A673 (cell line): ENCODE results near the gene NRG3. TPM values are rescaled to one million over a fixed set of nuclear protein-coding genes. Genes with fewer than 3 reads are reported as not detected.

Experiments used
- BruUV-seq: library from RNA; stranded (reverse); fragments of 400-500 nt; replicated peaks from 2 replicates; lab custom pipeline; 2021; lab: Mats Ljungman, UMichigan
- CTCF ChIA-PET: fragments of 300-600 bp; sonication (Branson Sonifier 250); formaldehyde crosslinking; loops from one replicate; lab custom pipeline; 2022; ENCODE audit warnings: antibody characterized with exemption; lab: Charles Lee
- POLR2A ChIA-PET: fragments of 300-600 bp; sonication (Branson Sonifier 250); formaldehyde crosslinking; loops from one replicate; lab custom pipeline; 2022; ENCODE audit warnings: antibody characterized with exemption; ENCODE audit not compliant: low non-redundant PET; lab: Charles Lee
- DNase-seq: peaks from one replicate; pipeline ENCODE4 v3.0.0-alpha.2; 2015; ENCODE audit warnings: low spot score
- H3K27ac ChIP-seq: fragments of 200-600 bp; sonication (generic); 2 replicates; pipeline ENCODE4 v1.5.1; 2016; ENCODE audit warnings: mixed run types, low read depth, mild to moderate bottlenecking, mixed read lengths, antibody characterized with exemption, low read length; ENCODE audit not compliant: poor library complexity, severe bottlenecking
- H3K27me3 ChIP-seq: fragments of 200-600 bp; sonication (generic); replicated peaks from 2 replicates; pipeline ENCODE4 v1.6.1; 2017; ENCODE audit warnings: mixed run types, low read depth, mild to moderate bottlenecking, mixed read lengths, antibody characterized with exemption, low read length; ENCODE audit not compliant: insufficient read depth, poor library complexity
- H3K36me3 ChIP-seq: fragments of 200-600 bp; sonication (generic); 2 replicates; pipeline ENCODE4 v1.6.1; 2016; ENCODE audit warnings: mixed run types, mild to moderate bottlenecking, mixed read lengths, antibody characterized with exemption, low read length; ENCODE audit not compliant: insufficient read depth, poor library complexity, severe bottlenecking
- H3K4me1 ChIP-seq: fragments of 200-600 bp; sonication (generic); 2 replicates; pipeline ENCODE4 v1.6.1; 2017; ENCODE audit warnings: mixed run types, mild to moderate bottlenecking, mixed read lengths, antibody characterized with exemption, low read length; ENCODE audit not compliant: insufficient read depth, poor library complexity, severe bottlenecking
- H3K4me3 ChIP-seq: fragments of 200-600 bp; sonication (generic); 2 replicates; pipeline ENCODE4 v1.5.1; 2016; ENCODE audit warnings: low read depth, mixed run types, mild to moderate bottlenecking, mixed read lengths, low read length; ENCODE audit not compliant: poor library complexity, severe bottlenecking
- H3K9me3 ChIP-seq: fragments of 200-600 bp; sonication (generic); 2 replicates; pipeline ENCODE4 v1.6.1; 2016; ENCODE audit warnings: mixed run types, low read depth, mild to moderate bottlenecking, mixed read lengths, antibody characterized with exemption, low read length; ENCODE audit not compliant: poor library complexity, severe bottlenecking
- EZH2 ChIP-seq: fragments of 200-600 bp; sonication (generic); IDR thresholded peaks from 2 replicates; pipeline ENCODE4 v1.6.1; 2017; ENCODE audit warnings: borderline replicate concordance, low read depth, mild to moderate bottlenecking, mixed read lengths, antibody characterized with exemption, low read length; ENCODE audit not compliant: poor library complexity, severe bottlenecking
- intact Hi-C: fragments of 100-400 bp; cut with micrococcal nuclease; formaldehyde crosslinking; loops from one replicate; pipeline ENCODE4 v1.10.0; 2022; ENCODE audit not compliant: unreplicated experiment
- total RNA-seq: library from RNA; stranded (reverse); gene quantifications from 2 replicates; pipeline ENCODE4 v1.2.3, GENCODE V29; 2021
- TF ChIP-seq, protein P1 (sequence below): fragments of 300-800, 200-600 bp; sonication (generic); conservative IDR thresholded peaks from 2 replicates; pipeline ENCODE4 v1.5.1; 2017; ENCODE audit warnings: low read depth, mild to moderate bottlenecking, antibody characterized with exemption, low read length, moderate library complexity, mixed read lengths

Gene NRG3
- total RNA-seq, 1 experiment from 2014 or later: not detected

DNA sequence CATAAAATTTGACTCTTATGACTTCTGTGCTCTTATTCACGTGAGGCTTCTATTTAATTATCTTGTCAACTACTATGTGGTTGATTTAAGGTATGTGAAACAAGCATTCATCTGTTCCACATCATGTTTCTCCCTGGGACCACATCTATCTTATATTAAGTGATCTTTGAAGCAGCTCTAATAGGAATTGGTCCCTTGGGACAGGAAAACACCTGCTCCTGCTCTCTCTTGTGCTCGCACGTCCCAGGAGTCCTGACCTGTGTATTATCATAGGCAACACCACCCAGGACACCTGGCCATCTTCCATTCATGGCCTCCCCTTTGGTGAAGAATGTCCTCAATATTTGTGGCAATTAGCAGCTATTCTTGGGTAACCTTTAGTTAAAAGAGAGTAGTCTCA, 269.2 kb downstream of the NRG3 start:
- Histone ChIP-seq H3K4me3 (no peak overlapping the region), H3K4me1 (no peaks in the 10 kb centered on the region), H3K27ac (no peak overlapping the region), H3K27me3 (no peaks in the 10 kb centered on the region), H3K36me3 (no peaks in the 10 kb centered on the region), H3K9me3 (peaks cover 16% of the 10 kb centered on the region)
- no peak for TF ChIP-seq EZH2
- TF ChIP-seq, protein P1, sequence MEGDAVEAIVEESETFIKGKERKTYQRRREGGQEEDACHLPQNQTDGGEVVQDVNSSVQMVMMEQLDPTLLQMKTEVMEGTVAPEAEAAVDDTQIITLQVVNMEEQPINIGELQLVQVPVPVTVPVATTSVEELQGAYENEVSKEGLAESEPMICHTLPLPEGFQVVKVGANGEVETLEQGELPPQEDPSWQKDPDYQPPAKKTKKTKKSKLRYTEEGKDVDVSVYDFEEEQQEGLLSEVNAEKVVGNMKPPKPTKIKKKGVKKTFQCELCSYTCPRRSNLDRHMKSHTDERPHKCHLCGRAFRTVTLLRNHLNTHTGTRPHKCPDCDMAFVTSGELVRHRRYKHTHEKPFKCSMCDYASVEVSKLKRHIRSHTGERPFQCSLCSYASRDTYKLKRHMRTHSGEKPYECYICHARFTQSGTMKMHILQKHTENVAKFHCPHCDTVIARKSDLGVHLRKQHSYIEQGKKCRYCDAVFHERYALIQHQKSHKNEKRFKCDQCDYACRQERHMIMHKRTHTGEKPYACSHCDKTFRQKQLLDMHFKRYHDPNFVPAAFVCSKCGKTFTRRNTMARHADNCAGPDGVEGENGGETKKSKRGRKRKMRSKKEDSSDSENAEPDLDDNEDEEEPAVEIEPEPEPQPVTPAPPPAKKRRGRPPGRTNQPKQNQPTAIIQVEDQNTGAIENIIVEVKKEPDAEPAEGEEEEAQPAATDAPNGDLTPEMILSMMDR: no peak
- intact Hi-C loops: no loop called here
- no TSS peak for BruUV-seq
- POLR2A ChIA-PET: no interaction called here
- CTCF ChIA-PET: no interaction called here
- no peak for DNase-seq

DNA sequence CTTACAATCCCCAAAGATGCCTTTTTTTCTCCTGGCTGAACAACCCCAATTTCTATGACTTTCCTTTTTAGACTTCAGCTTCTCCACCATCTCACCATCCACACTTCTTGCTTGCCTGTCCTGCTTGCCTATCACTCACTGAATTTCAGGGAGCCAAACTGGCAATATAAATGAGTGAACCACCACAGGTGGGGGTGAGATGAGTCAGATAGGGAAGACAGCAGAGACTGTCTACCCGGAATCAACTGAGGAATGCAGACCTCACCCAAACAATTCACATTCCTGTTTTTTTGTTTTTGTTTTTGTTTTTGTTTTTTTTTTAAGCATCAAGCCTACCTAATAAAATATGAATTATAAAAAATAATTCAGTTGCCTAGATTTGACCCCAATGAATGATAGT, 273.8 kb downstream of the NRG3 start:
- intact Hi-C loops: no loop called here
- Histone ChIP-seq H3K36me3 (no peaks in the 10 kb centered on the region), H3K9me3 (peaks cover 14% of the 10 kb centered on the region), H3K4me3 (no peak overlapping the region), H3K27me3 (no peaks in the 10 kb centered on the region), H3K27ac (no peak overlapping the region), H3K4me1 (no peaks in the 10 kb centered on the region)
- DNase-seq: no peak
- BruUV-seq: no TSS peak
- TF ChIP-seq EZH2: no peak
- TF ChIP-seq, protein P1: no peak
- ChIA-PET CTCF (no interaction called here), POLR2A (no interaction called here)

DNA sequence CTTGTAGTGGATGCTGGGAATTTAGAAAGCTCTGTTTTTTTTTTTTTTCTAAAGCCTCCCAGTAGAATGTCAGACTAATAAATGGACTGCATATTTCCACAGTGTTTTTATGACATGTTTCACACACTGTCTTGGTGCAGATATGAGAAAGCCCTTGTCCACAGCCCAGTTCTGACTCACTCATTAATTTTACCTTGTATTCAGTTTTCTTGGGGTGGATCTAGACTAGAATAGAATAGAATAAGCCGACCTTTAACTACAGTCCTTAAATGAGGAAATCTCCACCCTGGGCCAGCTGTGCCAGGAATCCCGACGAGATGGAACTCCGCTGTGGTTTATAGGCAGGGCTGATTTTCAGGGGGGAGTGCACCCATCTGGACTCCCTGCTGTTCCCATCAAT, 274.7 kb downstream of the NRG3 start:
- ChIA-PET CTCF (no interaction called here), POLR2A (no interaction called here)
- no TSS peak for BruUV-seq

More for the DNA sequence above, 274.7 kb downstream of the NRG3 start:
- no peaks in the 10 kb centered on the region for H3K36me3 ChIP-seq
- no peaks in the 10 kb centered on the region for H3K4me1 ChIP-seq
- no peaks in the 10 kb centered on the region for H3K27me3 ChIP-seq
- TF ChIP-seq, protein P1: no peak
- TF ChIP-seq EZH2: no peak
- no peak overlapping the region for H3K27ac ChIP-seq
- no peak for DNase-seq
- H3K4me3 ChIP-seq: no peak overlapping the region
- peaks cover 14% of the 10 kb centered on the region for H3K9me3 ChIP-seq
- intact Hi-C loops: no loop called here
